GM12878 (cell line): Measurements from ENCODE around the gene NGB. TPM values are rescaled to one million over a fixed set of nuclear protein-coding genes. Genes with fewer than 3 reads are reported as not detected.

Experiments used
- ATAC-seq: fragments of 200-7000 bp; cut with Tn5 transposase; 3 replicates; pipeline ENCODE4 v1.9.1; 2020; ENCODE audit warnings: mild to moderate bottlenecking, moderate library complexity
- BruUV-seq: library from RNA; stranded (reverse); fragments of 400-500 nt; replicated peaks from 2 replicates; lab custom pipeline; 2021; lab: Mats Ljungman, UMichigan
- CTCF ChIA-PET: fragments of 300-600 bp; sonication (Branson Sonifier 250); formaldehyde crosslinking; extraction: SDS; loops from one replicate; lab custom pipeline; 2021; ENCODE audit warnings: inconsistent platforms; lab: Yijun Ruan, JAX
- POLR2A ChIA-PET: fragments of 350-600 bp; formaldehyde crosslinking; extraction: SDS; loops from one replicate; lab custom pipeline; 2021; ENCODE audit warnings: inconsistent platforms; lab: Charles Lee
- RAD21 ChIA-PET: fragments of 300-600 bp; sonication (Branson Sonifier 250); formaldehyde crosslinking; loops from one replicate; lab custom pipeline; 2023; ENCODE audit warnings: antibody characterized with exemption; ENCODE audit not compliant: unreplicated experiment; lab: Charles Lee
- SMC1A ChIA-PET: fragments of 300-600 bp; sonication (Branson Sonifier 250); formaldehyde crosslinking; loops from one replicate; lab custom pipeline; 2023; ENCODE audit not compliant: unreplicated experiment, uncharacterized antibody; lab: Charles Lee
- DNase-seq: peaks from one replicate; pipeline ENCODE4 v3.0.0-alpha.2; 2011; ENCODE audit warnings: low read depth, low spot score
- FAIRE-seq: peaks from 3 replicates; lab custom pipeline; 2011; peaks lifted over from hg19 to GRCh38; lab: Jason Lieb, UNC
- H2AFZ ChIP-seq: 2 replicates; pipeline ENCODE4 v1.6.0; 2011; ENCODE audit warnings: low read depth, low read length, control low read depth; ENCODE audit not compliant: control insufficient read depth
- H3K27ac ChIP-seq: 2 replicates; pipeline ENCODE4 v1.5.1; 2011; ENCODE audit warnings: control low read depth; ENCODE audit not compliant: control insufficient read depth, insufficient read depth
- H3K27me3 ChIP-seq, 2 experiments: replicated peaks in 1 of 2; 2 replicates each; pipeline versions ENCODE4 v1.6.0 to v1.6.1; 2011; ENCODE audit warnings: low read length in 1 of 2; ENCODE audit not compliant: control insufficient read depth in 2 of 2, insufficient read depth in 2 of 2
- H3K36me3 ChIP-seq, 2 experiments: 2 replicates each; pipeline ENCODE4 v1.5.1; 2011; ENCODE audit warnings: low read length in 1 of 2; ENCODE audit not compliant: control insufficient read depth in 2 of 2, insufficient read depth in 2 of 2
- H3K4me1 ChIP-seq: 2 replicates; pipeline ENCODE4 v1.6.1; 2011; ENCODE audit warnings: mild to moderate bottlenecking, low read length, moderate library complexity, mixed read lengths; ENCODE audit not compliant: control insufficient read depth, insufficient read depth
- H3K4me2 ChIP-seq: 2 replicates; pipeline ENCODE4 v1.6.0; 2011; ENCODE audit warnings: control low read depth; ENCODE audit not compliant: control insufficient read depth, insufficient read depth
- H3K4me3 ChIP-seq: fragments of 200-600 bp; sonication (generic); 2 replicates; pipeline ENCODE4 v1.5.1; 2016
- H3K79me2 ChIP-seq: 2 replicates; pipeline ENCODE4 v1.6.0; 2011; ENCODE audit warnings: low read length; ENCODE audit not compliant: control insufficient read depth, insufficient read depth
- H3K9ac ChIP-seq: 2 replicates; pipeline ENCODE4 v1.8.0; 2011; ENCODE audit warnings: low read length, control low read depth, mixed read lengths; ENCODE audit not compliant: control insufficient read depth, insufficient read depth
- H3K9me3 ChIP-seq: replicated peaks from 3 replicates; pipeline ENCODE4 v1.5.1; 2011; ENCODE audit warnings: mild to moderate bottlenecking, low read length; ENCODE audit not compliant: control insufficient read depth, insufficient read depth
- H4K20me1 ChIP-seq: 2 replicates; pipeline ENCODE4 v1.6.0; 2011; ENCODE audit not compliant: control insufficient read depth, insufficient read depth
- CREB1 ChIP-seq: IDR thresholded peaks from 2 replicates; pipeline ENCODE4 v1.6.1; 2012; ENCODE audit warnings: low read depth, mild to moderate bottlenecking, inconsistent platforms
- CUX1 ChIP-seq: IDR thresholded peaks from 2 replicates; pipeline ENCODE4 v1.6.1; 2012; ENCODE audit warnings: improper control_type of control experiment, low read depth, low read length; ENCODE audit not compliant: insufficient replicate concordance
- NFIC ChIP-seq: IDR thresholded peaks from 2 replicates; pipeline ENCODE4 v1.6.1; 2012; ENCODE audit warnings: low read depth, mild to moderate bottlenecking, inconsistent platforms, low read length, moderate library complexity
- NR2C2 ChIP-seq: IDR thresholded peaks from 2 replicates; pipeline ENCODE4 v1.6.1; 2011; ENCODE audit warnings: borderline replicate concordance, low read depth; ENCODE audit not compliant: control insufficient read depth, insufficient read length
- RELA ChIP-seq: fragments of 450-650 bp; IDR thresholded peaks from 2 replicates; pipeline ENCODE4 v1.8.0; 2014; ENCODE audit warnings: borderline replicate concordance; ENCODE audit not compliant: partially characterized antibody
- SIX5 ChIP-seq: IDR thresholded peaks from 2 replicates; pipeline ENCODE4 v1.6.1; 2011; ENCODE audit warnings: mild to moderate bottlenecking, low read depth, low read length, moderate library complexity; ENCODE audit not compliant: severe bottlenecking
- SUPT20H ChIP-seq: IDR thresholded peaks from 2 replicates; pipeline ENCODE4 v1.6.1; 2011; ENCODE audit warnings: low read depth, mild to moderate bottlenecking, low read length, moderate library complexity, borderline replicate concordance; ENCODE audit not compliant: control insufficient read depth
- WGBS: methylation state at CpG from one replicate; pipeline ENCODE4 v1.1.6; 2016; ENCODE audit warnings: low lambda C conversion rate; ENCODE audit not compliant: insufficient replicate concordance, insufficient coverage; ENCODE audit errors: missing lambda C conversion rate; 5-methylcytosine and 5-hydroxymethylcytosine counted together
- in situ Hi-C: fragments of 300-500 bp; cut with MboI; formaldehyde crosslinking; loops from 9 replicates; pipeline ENCODE4 v1.14.3; 2018; ENCODE audit warnings: mixed read lengths
- intact Hi-C: fragments of 100-400 bp; cut with micrococcal nuclease; formaldehyde crosslinking; loops from one replicate; pipeline ENCODE4 v1.14.2; 2022; ENCODE audit not compliant: unreplicated experiment
- polyA plus RNA-seq, 11 experiments: library from polyadenylated mRNA; depleted of rRNA in 4 of 11; unstranded in 6 of 11; stranded (reverse) in 5 of 11; fragments of >200 nt; fragmentation: Nextera tagmentation in 4 of 11; fragmentation: Illumina TruSeq in 1 of 11; extraction: Ambion mirVana in 4 of 11; extraction: Trizol in 1 of 11; gene quantifications; 1 replicate in 1 of 11; 2 replicates in 10 of 11; pipeline versions ENCODE4 v1.2.1 to v1.2.3, GENCODE V29; 2011 to 2016; ENCODE audit warnings: inconsistent platforms in 2 of 11, missing spikeins in 2 of 11, low read depth in 1 of 11
- total RNA-seq, 4 experiments: library from RNA; depleted of rRNA in 3 of 4; stranded (reverse); fragments of >200 nt in 3 of 4; fragmentation: Illumina TruSeq in 1 of 4; extraction: Trizol in 1 of 4; gene quantifications; 2 replicates each; pipeline versions ENCODE4 v1.2.1 to v1.2.3, GENCODE V29; 2013 to 2021
- TF ChIP-seq, protein P1 (sequence below): fragments of 450-650 bp; formaldehyde crosslinking; IDR thresholded peaks from 2 replicates; pipeline ENCODE4 v1.5.0; 2022; ENCODE audit warnings: mild to moderate bottlenecking, missing genetic modification characterization

The NGB gene
- total and polyA plus RNA-seq, 10 of the 15 experiments (the other 5 are each of a cell fraction or from before 2014, with no cell fraction given), result 0.19 TPM; not detected in 9

- H3K36me3 ChIP-seq, result peaks cover 0 to 4% of the 10 kb centered on the region in 2 experiments; a peak in 1 of 4 replicates
- POLR2A ChIA-PET, result no interaction called here
- CTCF ChIA-PET, result interaction anchor here (1.1 to 8.6 kb wide), 3 partner anchors 17 to 148 kb away, joined by 4 to 158 read pairs (median 4); no protein-coding TSS in a partner anchor
- in situ Hi-C loops, result no loop called here
- 85% methylated on average over 8 of the region's 8 CpGs for WGBS
- no peak overlapping the region for H2AFZ ChIP-seq
- no peaks in the 10 kb centered on the region for H3K9me3 ChIP-seq
- no peaks in the 10 kb centered on the region for H3K79me2 ChIP-seq
- no peak for TF ChIP-seq CUX1
- no peak for TF ChIP-seq SUPT20H
- no peak for TF ChIP-seq CREB1
- TF ChIP-seq, protein P1, sequence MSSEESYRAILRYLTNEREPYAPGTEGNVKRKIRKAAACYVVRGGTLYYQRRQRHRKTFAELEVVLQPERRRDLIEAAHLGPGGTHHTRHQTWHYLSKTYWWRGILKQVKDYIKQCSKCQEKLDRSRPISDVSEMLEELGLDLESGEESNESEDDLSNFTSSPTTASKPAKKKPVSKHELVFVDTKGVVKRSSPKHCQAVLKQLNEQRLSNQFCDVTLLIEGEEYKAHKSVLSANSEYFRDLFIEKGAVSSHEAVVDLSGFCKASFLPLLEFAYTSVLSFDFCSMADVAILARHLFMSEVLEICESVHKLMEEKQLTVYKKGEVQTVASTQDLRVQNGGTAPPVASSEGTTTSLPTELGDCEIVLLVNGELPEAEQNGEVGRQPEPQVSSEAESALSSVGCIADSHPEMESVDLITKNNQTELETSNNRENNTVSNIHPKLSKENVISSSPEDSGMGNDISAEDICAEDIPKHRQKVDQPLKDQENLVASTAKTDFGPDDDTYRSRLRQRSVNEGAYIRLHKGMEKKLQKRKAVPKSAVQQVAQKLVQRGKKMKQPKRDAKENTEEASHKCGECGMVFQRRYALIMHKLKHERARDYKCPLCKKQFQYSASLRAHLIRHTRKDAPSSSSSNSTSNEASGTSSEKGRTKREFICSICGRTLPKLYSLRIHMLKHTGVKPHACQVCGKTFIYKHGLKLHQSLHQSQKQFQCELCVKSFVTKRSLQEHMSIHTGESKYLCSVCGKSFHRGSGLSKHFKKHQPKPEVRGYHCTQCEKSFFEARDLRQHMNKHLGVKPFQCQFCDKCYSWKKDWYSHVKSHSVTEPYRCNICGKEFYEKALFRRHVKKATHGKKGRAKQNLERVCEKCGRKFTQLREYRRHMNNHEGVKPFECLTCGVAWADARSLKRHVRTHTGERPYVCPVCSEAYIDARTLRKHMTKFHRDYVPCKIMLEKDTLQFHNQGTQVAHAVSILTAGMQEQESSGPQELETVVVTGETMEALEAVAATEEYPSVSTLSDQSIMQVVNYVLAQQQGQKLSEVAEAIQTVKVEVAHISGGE (CRISPR knock-in tag), result no peak
- TF ChIP-seq NR2C2, result no peak
- no peak for TF ChIP-seq SIX5
- TF ChIP-seq NFIC, result no peak
- no peak for TF ChIP-seq RELA
- no peak overlapping the region for H3K4me2 ChIP-seq
- FAIRE-seq (no peak), DNase-seq (no peak), ATAC-seq (no peak)
- no peak overlapping the region for H3K9ac ChIP-seq
- no peaks in the 10 kb centered on the region for H3K4me1 ChIP-seq
- no peaks in the 10 kb centered on the region for H4K20me1 ChIP-seq
- intact Hi-C loops, result no loop called here
- H3K4me3 ChIP-seq, result no peak overlapping the region
- BruUV-seq, result no TSS peak
- SMC1A ChIA-PET, result interaction anchor here (2.7 kb wide), 1 partner anchor 19 kb away, joined by 11 read pairs; no protein-coding TSS in a partner anchor
- RAD21 ChIA-PET, result no interaction called here
- no peaks in the 10 kb centered on the region for H3K27me3 ChIP-seq
- H3K27ac ChIP-seq, result no peak overlapping the region
These were observed 25.9 kb upstream of the NGB start for GRCh38 chr14:77296906-77297305.
